Caco-2 (cell line): ENCODE results near the gene FAAP100. TPM values are rescaled to one million over a fixed set of nuclear protein-coding genes. Genes with fewer than 3 reads are reported as not detected.

Source experiments
- BruUV-seq: library from RNA; stranded (reverse); fragments of 400-500 nt; replicated peaks from 2 replicates; lab custom pipeline; 2021; lab: Mats Ljungman, UMichigan
- CTCF ChIA-PET: fragments of 300-600 bp; sonication (Branson Sonifier 250); formaldehyde crosslinking; loops from one replicate; lab custom pipeline; 2022; ENCODE audit warnings: antibody characterized with exemption; lab: Charles Lee
- POLR2A ChIA-PET: fragments of 300-600 bp; sonication (Branson Sonifier 250); formaldehyde crosslinking; loops from one replicate; lab custom pipeline; 2022; ENCODE audit warnings: antibody characterized with exemption; lab: Charles Lee
- DNase-seq, 2 experiments: peaks; one replicate each; pipeline versions ENCODE4 v3.0.0 to v3.0.0-alpha.2; 2020 to 2022
- H3K27me3 ChIP-seq: replicated peaks from 2 replicates; pipeline ENCODE4 v1.6.0; 2011; ENCODE audit warnings: low read length; ENCODE audit not compliant: control insufficient read depth, insufficient read depth
- H3K36me3 ChIP-seq: 2 replicates; pipeline ENCODE4 v1.5.1; 2011; ENCODE audit warnings: low read length; ENCODE audit not compliant: control insufficient read depth, insufficient read depth
- H3K4me1 ChIP-seq: fragments of 250-450 bp; sonication (Bioruptor Pico); 2 replicates; pipeline ENCODE4 v1.5.1; 2020; ENCODE audit warnings: mild to moderate bottlenecking
- H3K4me3 ChIP-seq: 2 replicates; pipeline ENCODE4 v1.5.1; 2011; ENCODE audit warnings: low read depth, mild to moderate bottlenecking, control low read depth, low read length
- H3K9me3 ChIP-seq: fragments of 250-450 bp; sonication (Bioruptor Pico); 2 replicates; pipeline ENCODE4 v1.5.1; 2020; ENCODE audit warnings: mild to moderate bottlenecking, moderate library complexity
- H3K27ac Mint-ChIP-seq: one replicate; pipeline ENCODE4 v1.8.0; 2022; ENCODE audit warnings: mixed read lengths; ENCODE audit not compliant: unreplicated experiment
- H3K27me3 Mint-ChIP-seq: one replicate; pipeline ENCODE4 v1.8.0; 2022; ENCODE audit warnings: mixed read lengths; ENCODE audit not compliant: insufficient read depth, unreplicated experiment
- H3K36me3 Mint-ChIP-seq: one replicate; pipeline ENCODE4 v1.8.0; 2022; ENCODE audit warnings: mild to moderate bottlenecking, mixed read lengths; ENCODE audit not compliant: insufficient read depth, unreplicated experiment
- H3K4me1 Mint-ChIP-seq: one replicate; pipeline ENCODE4 v1.8.0; 2022; ENCODE audit warnings: low read depth, mixed read lengths; ENCODE audit not compliant: unreplicated experiment
- H3K4me3 Mint-ChIP-seq: one replicate; pipeline ENCODE4 v1.8.0; 2022; ENCODE audit warnings: mild to moderate bottlenecking, moderate library complexity, mixed read lengths; ENCODE audit not compliant: unreplicated experiment
- H3K9me3 Mint-ChIP-seq: one replicate; pipeline ENCODE4 v1.8.0; 2022; ENCODE audit warnings: mixed read lengths; ENCODE audit not compliant: unreplicated experiment
- CTCF ChIP-seq, 2 experiments: fragments of 200-600 bp in 1 of 2; IDR thresholded peaks; 1 replicate in 1 of 2; 2 replicates in 1 of 2; pipeline versions ENCODE4 v1.5.1 to v1.8.0; 2011 to 2022; ENCODE audit warnings: antibody characterized with exemption in 1 of 2, control low read depth in 1 of 2, inconsistent platforms in 1 of 2, low read depth in 1 of 2, low read length in 1 of 2, mild to moderate bottlenecking in 1 of 2, moderate library complexity in 1 of 2; ENCODE audit not compliant: insufficient read depth in 1 of 2, severe bottlenecking in 1 of 2, unreplicated experiment in 1 of 2
- intact Hi-C: fragments of 100-400 bp; cut with micrococcal nuclease; formaldehyde crosslinking; loops from one replicate; pipeline ENCODE4 v1.10.0; 2022; ENCODE audit not compliant: unreplicated experiment
- total RNA-seq: library from RNA; stranded (reverse); gene quantifications from 2 replicates; pipeline ENCODE4 v1.2.3, GENCODE V29; 2022

The FAAP100 gene
- total RNA-seq, 1 experiment from 2014 or later = 38.5 TPM

GRCh38 chr17:81534157-81535006, 17.8 kb downstream of the FAAP100 start:
- CTCF ChIA-PET = interaction anchor here (1.1 kb wide), 1 partner anchor 15 kb away, joined by 4 read pairs; no protein-coding TSS in a partner anchor
- no peak for TF ChIP-seq CTCF (IDR thresholded peaks at IDR 0.05; ENCODE audit: insufficient read depth in 1 of 2, low read depth in 1 of 2, low read length in 1 of 2, severe bottlenecking in 1 of 2, unreplicated experiment in 1 of 2)

GRCh38 chr17:81533339-81534141, 18.6 kb downstream of the FAAP100 start:
- Mint-ChIP-seq H3K4me1 (peaks cover 6% of the 10 kb centered on the region), H3K4me3 (no peak overlapping the region), H3K36me3 (peaks cover 36% of the 10 kb centered on the region), H3K9me3 (no peaks in the 10 kb centered on the region), H3K27me3 (no peaks in the 10 kb centered on the region), H3K27ac (peak overlapping the region; percentile 12)
- no peak for DNase-seq
- intact Hi-C loops = no loop called here
- no peak for TF ChIP-seq CTCF (IDR thresholded peaks at IDR 0.05; ENCODE audit: insufficient read depth in 1 of 2, low read depth in 1 of 2, low read length in 1 of 2, severe bottlenecking in 1 of 2, unreplicated experiment in 1 of 2)
- BruUV-seq = no TSS peak
- Histone ChIP-seq H3K36me3 (no peaks in the 10 kb centered on the region; the same call in 1 of the 2 replicates), H3K4me3 (no peak overlapping the region), H3K4me1 (peaks cover 22% of the 10 kb centered on the region; the same call in 1 of the 2 replicates), H3K9me3 (no peaks in the 10 kb centered on the region), H3K27me3 (no peaks in the 10 kb centered on the region)
- POLR2A ChIA-PET = interaction anchor here (1.6 kb wide), 1 partner anchor 15 kb away, joined by 5 read pairs; no protein-coding TSS in a partner anchor
- CTCF ChIA-PET = interaction anchor here (1.1 kb wide), 1 partner anchor 14 kb away, joined by 4 read pairs; no protein-coding TSS in a partner anchor

More at GRCh38 chr17:81534157-81535006, 17.8 kb downstream of the FAAP100 start:
- no peaks in the 10 kb centered on the region; the same call in 1 of the 2 replicates for H3K36me3 ChIP-seq
- H3K27me3 ChIP-seq = no peaks in the 10 kb centered on the region
- POLR2A ChIA-PET = interaction anchor here (1.6 kb wide), 1 partner anchor 15 kb away, joined by 5 read pairs; no protein-coding TSS in a partner anchor
- peaks cover 29% of the 10 kb centered on the region for H3K36me3 Mint-ChIP-seq
- no peaks in the 10 kb centered on the region for H3K9me3 Mint-ChIP-seq
- H3K4me1 Mint-ChIP-seq = peaks cover 6% of the 10 kb centered on the region
- intact Hi-C loops = no loop called here
- H3K4me1 ChIP-seq = peaks cover 16% of the 10 kb centered on the region; the same call in 1 of the 2 replicates
- DNase-seq = no peak
- no peak overlapping the region for H3K27ac Mint-ChIP-seq
- no peak overlapping the region for H3K4me3 Mint-ChIP-seq
- H3K27me3 Mint-ChIP-seq = no peaks in the 10 kb centered on the region
- no peaks in the 10 kb centered on the region for H3K9me3 ChIP-seq
- H3K4me3 ChIP-seq = no peak overlapping the region
- BruUV-seq = no TSS peak
